Activated naive CD8-positive, alpha-beta T cell (primary cell): Measurements from ENCODE around the gene PALLD.
"Not testable (repeated sequence)": the region's sequence is repeated elsewhere in the genome, so short reads cannot be mapped to it uniquely, and the experiment has no call there.

Source experiments
- H3K27ac Mint-ChIP-seq: one replicate; pipeline ENCODE4 v1.8.0; 2021; ENCODE audit warnings: mixed read lengths
- H3K27me3 Mint-ChIP-seq: one replicate; pipeline ENCODE4 v1.8.0; 2021; ENCODE audit warnings: mixed read lengths
- H3K36me3 Mint-ChIP-seq: one replicate; pipeline ENCODE4 v1.8.0; 2021; ENCODE audit warnings: mixed read lengths
- H3K4me1 Mint-ChIP-seq: one replicate; pipeline ENCODE4 v1.8.0; 2021; ENCODE audit warnings: low read depth, mixed read lengths
- H3K4me3 Mint-ChIP-seq: one replicate; pipeline ENCODE4 v1.8.0; 2021; ENCODE audit warnings: mild to moderate bottlenecking, mixed read lengths
- H3K9me3 Mint-ChIP-seq: one replicate; pipeline ENCODE4 v1.8.0; 2021; ENCODE audit warnings: low read depth, mixed read lengths

PALLD gene

DNA sequence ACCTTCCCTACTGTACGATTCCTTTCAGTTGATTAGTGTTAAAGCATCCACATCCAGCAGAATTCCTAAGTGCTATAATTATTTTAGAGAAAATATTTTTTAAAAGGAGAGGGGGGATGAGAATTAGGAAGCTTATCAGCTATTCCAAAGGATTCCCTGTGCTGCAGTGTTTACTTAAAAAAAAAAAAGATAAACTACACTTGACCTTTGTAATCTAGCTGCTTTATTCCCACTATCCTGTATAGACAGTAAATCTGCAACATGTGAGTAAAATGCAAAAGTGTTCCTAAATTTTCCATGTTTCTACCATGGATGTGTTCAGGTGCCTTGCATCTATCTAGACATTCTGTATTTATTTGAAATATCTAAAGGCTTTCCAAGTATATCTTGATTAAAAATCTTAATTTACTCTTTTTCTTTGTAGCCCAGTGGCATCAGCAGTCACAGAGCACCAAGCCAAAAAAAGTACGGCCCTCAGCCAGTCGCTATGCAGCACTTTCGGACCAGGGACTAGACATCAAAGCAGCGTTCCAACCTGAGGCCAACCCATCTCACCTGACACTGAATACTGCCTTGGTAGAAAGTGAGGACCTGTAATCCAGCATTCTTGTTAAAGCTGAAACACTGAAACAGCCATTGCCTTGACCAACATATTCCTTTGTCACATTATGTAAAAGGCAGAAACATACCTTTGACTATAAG, 429.1 kb downstream of the PALLD start:
- no peaks in the 10 kb centered on the region for H3K27me3 Mint-ChIP-seq
- no peaks in the 10 kb centered on the region for H3K4me1 Mint-ChIP-seq
- H3K4me3 Mint-ChIP-seq = no peak overlapping the region
- peaks cover 3% of the 10 kb centered on the region for H3K36me3 Mint-ChIP-seq
- H3K27ac Mint-ChIP-seq = no peak overlapping the region
- no peaks in the 10 kb centered on the region for H3K9me3 Mint-ChIP-seq

DNA sequence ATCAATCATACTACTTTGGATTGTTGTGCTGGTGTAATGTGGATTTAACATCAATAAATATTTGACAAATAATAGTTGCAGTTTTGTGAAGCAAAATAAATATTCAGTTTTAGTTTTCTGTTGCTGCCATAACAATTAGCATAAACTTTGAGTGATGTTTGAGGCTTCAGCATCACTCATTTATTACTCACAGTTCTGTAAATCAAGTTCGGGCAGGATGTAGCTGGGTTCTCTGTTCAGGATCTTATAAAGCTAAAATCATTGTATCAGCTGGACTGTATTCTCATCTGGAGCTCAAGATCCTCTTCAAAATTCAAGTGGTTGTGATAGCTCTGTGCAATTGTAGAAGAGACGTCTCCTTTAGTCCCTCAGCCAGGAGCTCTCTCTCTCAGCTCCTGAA, 431.5 kb downstream of the PALLD start:
- Mint-ChIP-seq H3K27ac (no peak overlapping the region), H3K4me3 (no peak overlapping the region), H3K36me3 (peaks cover 12% of the 10 kb centered on the region), H3K9me3 (peaks cover 14% of the 10 kb centered on the region), H3K4me1 (no peaks in the 10 kb centered on the region), H3K27me3 (no peaks in the 10 kb centered on the region)

DNA sequence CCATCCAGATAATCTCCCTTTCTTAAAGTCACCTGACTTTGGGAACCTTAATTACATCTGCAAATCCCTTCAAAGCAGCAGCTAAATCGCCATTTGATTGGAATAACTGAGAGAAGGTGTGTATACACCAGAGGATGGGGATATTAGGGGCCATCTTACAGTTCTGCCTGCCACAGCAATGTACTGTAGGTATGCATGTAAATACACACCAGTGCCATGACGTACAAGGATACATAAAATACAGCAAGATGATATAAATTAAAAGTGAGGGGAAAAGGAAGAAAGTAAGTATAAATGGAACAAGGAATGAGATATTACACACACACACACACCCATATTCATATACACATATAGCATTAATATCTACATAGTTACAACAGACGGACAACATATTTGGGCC, 432.0 kb downstream of the PALLD start:
- Mint-ChIP-seq H3K27ac (no peak overlapping the region), H3K27me3 (no peaks in the 10 kb centered on the region), H3K36me3 (peaks cover 15% of the 10 kb centered on the region), H3K4me3 (no peak overlapping the region), H3K9me3 (peaks cover 15% of the 10 kb centered on the region), H3K4me1 (no peaks in the 10 kb centered on the region)

DNA sequence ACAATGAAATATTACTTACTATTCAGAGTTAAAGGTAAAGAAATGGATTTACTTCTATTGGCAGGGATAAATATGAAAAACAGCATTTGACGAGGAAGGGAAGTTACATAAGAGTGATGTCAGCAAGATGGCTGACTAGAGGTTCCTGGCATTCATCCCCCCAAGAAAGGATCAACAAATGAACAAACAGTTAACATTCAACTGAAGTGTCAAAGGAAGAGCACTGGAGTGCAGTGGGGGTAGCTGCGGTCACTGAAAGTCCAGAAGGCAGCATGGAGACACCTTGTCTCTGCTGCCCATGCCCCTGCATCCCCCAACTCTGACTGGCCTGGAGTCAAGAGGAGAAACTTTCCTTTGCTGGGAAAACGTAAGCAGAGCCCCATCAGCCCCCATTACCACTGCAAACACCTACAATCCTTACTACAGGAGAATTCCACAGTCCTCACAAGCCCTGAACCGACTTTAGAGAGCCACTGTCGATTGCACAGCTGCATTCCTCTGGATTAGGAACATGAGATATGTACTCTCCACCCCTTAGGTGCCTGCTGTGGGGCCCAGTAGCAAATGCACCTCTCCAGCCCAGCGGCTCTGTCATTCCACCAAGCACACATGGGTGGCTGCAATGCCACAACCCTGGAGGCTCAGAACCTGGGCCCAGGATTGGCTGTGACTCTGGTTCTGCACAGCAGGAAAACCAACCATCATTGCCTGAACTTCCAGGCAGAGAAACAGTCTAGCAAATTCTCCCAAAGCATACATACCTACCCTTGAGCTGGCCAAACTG, 433.8 kb downstream of the PALLD start:
- Mint-ChIP-seq H3K9me3 (peaks cover 15% of the 10 kb centered on the region), H3K36me3 (peaks cover 20% of the 10 kb centered on the region), H3K4me1 (no peaks in the 10 kb centered on the region), H3K27me3 (no peaks in the 10 kb centered on the region), H3K4me3 (no peak overlapping the region), H3K27ac (no peak overlapping the region)

DNA sequence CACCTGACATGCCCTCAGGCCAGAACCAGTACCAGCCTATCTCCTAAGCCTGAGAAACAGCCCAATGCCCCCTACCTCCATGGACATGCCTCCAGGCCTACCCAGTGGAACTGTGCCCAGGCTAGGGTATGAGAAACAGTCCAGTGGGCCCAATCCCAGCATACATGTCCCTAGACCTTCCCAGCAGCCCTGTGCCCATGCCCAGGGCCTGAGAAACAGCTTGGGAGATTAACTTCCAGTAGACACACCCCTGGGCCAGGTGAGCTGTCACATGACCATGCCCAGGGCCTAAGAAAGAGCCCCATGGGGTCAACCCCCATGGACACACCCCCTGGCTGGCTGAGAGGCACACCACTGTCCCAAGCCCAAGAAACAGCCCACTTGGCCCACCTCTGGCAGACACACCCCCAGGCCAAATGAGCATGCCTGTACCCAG, 434.4 kb downstream of the PALLD start:
- H3K27me3 Mint-ChIP-seq = no peaks in the 10 kb centered on the region
- no peak overlapping the region for H3K27ac Mint-ChIP-seq
- H3K4me3 Mint-ChIP-seq = no peak overlapping the region

DNA sequence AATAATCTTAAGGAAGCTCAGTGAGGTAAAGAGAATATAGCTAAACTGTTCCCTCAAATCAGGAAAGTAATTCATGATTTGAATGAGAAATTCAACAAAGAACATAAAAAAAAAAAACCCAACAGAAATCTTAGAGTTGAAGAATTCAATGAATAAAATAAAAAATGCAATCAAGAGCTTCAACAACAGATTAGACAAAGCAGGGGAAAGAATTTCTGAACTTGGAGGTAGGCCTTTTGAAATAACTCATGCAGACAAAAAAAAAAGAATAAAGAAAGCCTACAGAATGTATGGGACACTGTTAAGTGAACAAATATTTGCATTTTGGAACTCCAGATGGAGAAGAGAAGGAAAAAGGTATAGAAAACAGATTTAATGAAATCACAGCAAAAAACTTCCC, 435.3 kb downstream of the PALLD start:
- peaks cover 28% of the 10 kb centered on the region for H3K36me3 Mint-ChIP-seq
- no peaks in the 10 kb centered on the region for H3K4me1 Mint-ChIP-seq
- H3K4me3 Mint-ChIP-seq = no peak overlapping the region
- H3K27ac Mint-ChIP-seq = no peak overlapping the region
- no peaks in the 10 kb centered on the region for H3K27me3 Mint-ChIP-seq
- peaks cover 24% of the 10 kb centered on the region for H3K9me3 Mint-ChIP-seq

More for the DNA sequence above, 434.4 kb downstream of the PALLD start:
- Mint-ChIP-seq H3K36me3 (peaks cover 20% of the 10 kb centered on the region), H3K9me3 (peaks cover 15% of the 10 kb centered on the region), H3K4me1 (no peaks in the 10 kb centered on the region)

GRCh38 chr4:168933423-168933822, 436.6 kb downstream of the PALLD start:
- no peak overlapping the region for H3K4me3 Mint-ChIP-seq
- no peak overlapping the region for H3K27ac Mint-ChIP-seq

DNA sequence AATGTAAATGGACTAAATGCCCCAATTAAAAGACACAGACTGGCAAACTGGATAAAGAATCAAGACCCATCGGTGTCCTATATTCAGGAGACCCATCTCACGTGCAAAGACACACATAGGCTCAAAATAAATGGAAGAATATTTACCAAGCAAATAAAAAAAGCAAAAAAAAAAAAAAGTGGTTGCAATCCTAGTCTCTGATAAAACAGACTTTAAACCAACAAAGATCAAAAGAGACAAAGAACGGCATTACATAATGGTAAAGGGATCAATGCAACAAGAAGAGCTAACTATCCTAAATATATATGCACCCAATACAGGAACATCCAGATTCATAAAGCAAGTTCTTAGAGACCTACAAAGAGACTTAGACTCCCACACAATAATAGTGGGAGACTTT, 440.6 kb downstream of the PALLD start:
- H3K9me3 Mint-ChIP-seq = peaks cover 42% of the 10 kb centered on the region
- peaks cover 49% of the 10 kb centered on the region for H3K36me3 Mint-ChIP-seq
- not testable (repeated sequence) for H3K27ac Mint-ChIP-seq, H3K4me3 Mint-ChIP-seq, H3K4me1 Mint-ChIP-seq, H3K27me3 Mint-ChIP-seq

More at GRCh38 chr4:168933423-168933822, 436.6 kb downstream of the PALLD start:
- no peaks in the 10 kb centered on the region for H3K4me1 Mint-ChIP-seq
- peaks cover 38% of the 10 kb centered on the region for H3K36me3 Mint-ChIP-seq
- H3K27me3 Mint-ChIP-seq = no peaks in the 10 kb centered on the region
- H3K9me3 Mint-ChIP-seq = peaks cover 34% of the 10 kb centered on the region

DNA sequence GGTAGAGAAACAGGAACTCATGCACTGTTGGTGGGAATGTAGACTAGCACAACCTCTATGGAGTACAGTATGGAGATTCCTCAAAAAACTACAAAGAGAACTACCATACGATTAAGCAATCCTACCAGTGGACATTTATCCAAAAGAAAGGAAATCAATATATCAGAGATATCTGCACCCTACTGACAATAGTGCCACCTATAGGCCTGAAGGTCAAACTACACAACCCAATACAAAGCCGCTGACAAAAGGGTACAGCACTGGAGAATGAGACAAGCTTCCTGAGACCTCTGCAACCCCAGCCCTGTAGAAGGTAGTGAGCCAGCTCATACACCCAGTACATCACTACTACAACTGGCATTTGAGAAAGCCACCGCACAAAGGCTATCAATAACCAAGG, 446.1 kb downstream of the PALLD start:
- H3K9me3 Mint-ChIP-seq = peaks cover 19% of the 10 kb centered on the region
- H3K27me3 Mint-ChIP-seq = no peaks in the 10 kb centered on the region
- H3K27ac Mint-ChIP-seq = no peak overlapping the region
- no peak overlapping the region for H3K4me3 Mint-ChIP-seq
- no peaks in the 10 kb centered on the region for H3K4me1 Mint-ChIP-seq
- H3K36me3 Mint-ChIP-seq = peaks cover 19% of the 10 kb centered on the region

- Mint-ChIP-seq H3K36me3 (peaks cover 7% of the 10 kb centered on the region), H3K27ac (no peak overlapping the region), H3K4me1 (no peaks in the 10 kb centered on the region), H3K27me3 (no peaks in the 10 kb centered on the region), H3K4me3 (no peak overlapping the region), H3K9me3 (peaks cover 10% of the 10 kb centered on the region)
Observed at GRCh38 chr4:168945291-168945690, 448.4 kb downstream of the PALLD start.

DNA sequence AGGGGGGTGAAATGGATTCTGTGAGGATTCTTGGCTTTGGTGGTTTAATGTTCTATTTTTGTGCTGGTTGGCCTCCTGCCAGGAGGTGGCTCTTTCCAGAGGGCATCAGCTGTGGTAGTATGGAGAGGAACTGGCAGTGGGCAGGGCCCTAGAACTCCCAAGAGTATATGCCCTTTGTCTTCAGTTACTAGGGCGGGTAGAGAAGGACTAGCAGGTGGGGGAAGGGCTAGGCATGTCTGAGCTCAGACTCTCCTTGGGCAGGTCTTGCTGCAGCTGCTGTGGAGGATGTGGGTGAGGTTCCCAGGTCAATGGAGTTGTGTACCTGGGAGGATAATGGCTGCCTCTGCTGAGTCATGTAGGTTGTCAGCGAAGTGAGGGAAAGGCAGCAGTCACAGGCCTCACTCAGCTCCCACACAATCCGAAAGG, 456.0 kb downstream of the PALLD start:
- H3K36me3 Mint-ChIP-seq, H3K4me3 Mint-ChIP-seq, H3K27ac Mint-ChIP-seq, H3K27me3 Mint-ChIP-seq, H3K9me3 Mint-ChIP-seq, H3K4me1 Mint-ChIP-seq: not testable (repeated sequence)

DNA sequence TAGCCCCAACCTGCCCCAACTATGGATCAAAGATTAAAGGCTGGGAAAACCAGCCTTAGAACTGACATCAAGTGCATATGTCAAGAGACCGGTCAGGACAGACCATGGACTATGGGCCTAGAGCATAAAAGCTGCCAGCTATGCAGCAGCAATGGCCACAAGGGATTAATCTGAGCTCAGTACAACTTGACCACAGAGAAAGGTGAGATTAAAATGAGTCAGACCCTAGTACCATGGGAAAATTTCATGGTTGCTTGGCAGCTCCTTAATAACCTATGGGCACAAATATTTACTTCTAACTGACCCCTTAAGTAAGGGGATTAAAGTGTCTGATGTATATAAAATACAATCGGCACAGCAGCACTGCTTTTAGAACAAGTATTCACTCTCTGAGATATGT, 458.8 kb downstream of the PALLD start:
- no peak overlapping the region for H3K27ac Mint-ChIP-seq
- H3K4me3 Mint-ChIP-seq = no peak overlapping the region
- H3K36me3 Mint-ChIP-seq = peaks cover 16% of the 10 kb centered on the region
- no peaks in the 10 kb centered on the region for H3K9me3 Mint-ChIP-seq
- H3K4me1 Mint-ChIP-seq = no peaks in the 10 kb centered on the region
- H3K27me3 Mint-ChIP-seq = no peaks in the 10 kb centered on the region

DNA sequence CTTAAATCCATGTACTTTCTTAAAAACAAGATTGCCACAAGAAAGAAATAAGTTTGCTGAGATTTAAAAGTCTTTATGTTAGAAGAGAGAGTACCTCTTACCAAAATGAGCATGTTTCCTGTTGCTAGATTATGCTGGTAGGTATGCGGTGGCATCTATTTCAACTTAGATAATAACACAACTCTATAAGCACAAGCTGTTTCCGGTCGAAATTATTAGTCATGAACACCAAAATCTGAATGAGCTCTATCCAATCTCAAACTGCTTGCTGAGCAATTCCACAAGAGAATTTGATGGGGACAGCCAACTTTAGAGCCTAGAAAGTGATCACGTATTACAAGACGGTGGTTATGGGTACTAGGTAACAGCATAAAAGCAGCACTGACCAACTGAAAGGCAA, 463.9 kb downstream of the PALLD start:
- H3K4me3 Mint-ChIP-seq = no peak overlapping the region
- H3K4me1 Mint-ChIP-seq = no peaks in the 10 kb centered on the region
- H3K27ac Mint-ChIP-seq = no peak overlapping the region
- no peaks in the 10 kb centered on the region for H3K27me3 Mint-ChIP-seq
- H3K9me3 Mint-ChIP-seq = no peaks in the 10 kb centered on the region
- H3K36me3 Mint-ChIP-seq = peaks cover 23% of the 10 kb centered on the region

GRCh38 chr4:168972596-168972995, 475.7 kb downstream of the PALLD start:
- Mint-ChIP-seq H3K4me3 (no peak overlapping the region), H3K4me1 (no peaks in the 10 kb centered on the region), H3K27ac (no peak overlapping the region), H3K36me3 (peaks cover 18% of the 10 kb centered on the region), H3K9me3 (peaks cover 34% of the 10 kb centered on the region), H3K27me3 (no peaks in the 10 kb centered on the region)
